SK-N-SH (cell line): ENCODE results near the gene THEM4. TPM values are rescaled to one million over a fixed set of nuclear protein-coding genes. Genes with fewer than 3 reads are reported as not detected.

Source experiments
- CTCF ChIA-PET: fragments of 300-600, 350-600 bp; formaldehyde crosslinking; extraction: SDS; loops from one replicate; lab custom pipeline; 2021; lab: Yijun Ruan, JAX
- POLR2A ChIA-PET: fragments of 350-600 bp; sonication (Branson Sonifier 250); formaldehyde crosslinking; extraction: SDS; loops from one replicate; lab custom pipeline; 2020; ENCODE audit warnings: antibody characterized with exemption, inconsistent platforms; lab: Yijun Ruan, JAX
- DNase-seq: peaks from one replicate; pipeline ENCODE4 v3.0.0; 2012
- H2AFZ ChIP-seq: fragments of 200-600 bp; sonication (generic); 2 replicates; pipeline ENCODE4 v1.8.1; 2016; ENCODE audit warnings: antibody characterized with exemption, mild to moderate bottlenecking, low read depth
- H3F3A ChIP-seq: fragments of 200-600 bp; sonication (generic); replicated peaks from 2 replicates; pipeline ENCODE3; 2016; ENCODE audit warnings: antibody characterized with exemption, mild to moderate bottlenecking; ENCODE audit not compliant: insufficient read depth
- H3K27ac ChIP-seq, 2 experiments: fragments of 200-500 bp in 1 of 2; fragments of 200-600 bp in 1 of 2; sonication (Bioruptor generic) in 1 of 2; sonication (generic), shearing (Covaris generic) in 1 of 2; 2 replicates each; pipeline versions ENCODE4 v1.5.1 to v1.6.1; 2014 to 2016; ENCODE audit warnings: low read depth in 2 of 2, inconsistent platforms in 1 of 2, low read length in 1 of 2, mild to moderate bottlenecking in 1 of 2, mixed read lengths in 1 of 2
- H3K27me3 ChIP-seq: fragments of 200-600 bp; sonication (generic), shearing (Covaris generic); 2 replicates; pipeline ENCODE4 v1.6.1; 2016; ENCODE audit warnings: mixed run types; ENCODE audit not compliant: insufficient read depth
- H3K36me3 ChIP-seq, 2 experiments: fragments of 200-500 bp in 1 of 2; fragments of 200-600 bp in 1 of 2; sonication (Bioruptor generic) in 1 of 2; sonication (generic) in 1 of 2; replicated peaks in 1 of 2; 2 replicates each; pipeline versions ENCODE3 to v1.5.1; 2014 to 2016; ENCODE audit warnings: low read length in 1 of 2, mild to moderate bottlenecking in 1 of 2; ENCODE audit not compliant: insufficient read depth in 2 of 2, control insufficient read depth in 1 of 2
- H3K4me1 ChIP-seq, 2 experiments: fragments of 200-500 bp in 1 of 2; fragments of 200-600 bp in 1 of 2; sonication (Bioruptor generic) in 1 of 2; sonication (generic), shearing (Covaris generic) in 1 of 2; 2 replicates each; pipeline versions ENCODE4 v1.5.1 to v1.6.1; 2014 to 2016; ENCODE audit warnings: low read depth in 1 of 2, low read length in 1 of 2, mixed run types in 1 of 2; ENCODE audit not compliant: insufficient read depth in 2 of 2, control insufficient read depth in 1 of 2
- H3K4me2 ChIP-seq: fragments of 200-600 bp; sonication (generic), shearing (Covaris generic); 2 replicates; pipeline ENCODE4 v1.6.1; 2017; ENCODE audit warnings: mixed run types
- H3K4me3 ChIP-seq, 2 experiments: fragments of 200-500 bp in 1 of 2; fragments of 200-600 bp in 1 of 2; sonication (Bioruptor generic) in 1 of 2; sonication (generic), shearing (Covaris generic) in 1 of 2; 2 replicates each; pipeline versions ENCODE4 v1.5.1 to v1.8.1; 2014 to 2016; ENCODE audit warnings: low read depth in 2 of 2, inconsistent platforms in 1 of 2, low read length in 1 of 2, mild to moderate bottlenecking in 1 of 2, mixed read lengths in 1 of 2, moderate library complexity in 1 of 2
- H3K79me2 ChIP-seq: fragments of 200-600 bp; sonication (generic); 2 replicates; pipeline ENCODE4 v1.8.1; 2017; ENCODE audit warnings: mild to moderate bottlenecking; ENCODE audit not compliant: insufficient read depth
- H3K9ac ChIP-seq: fragments of 200-600 bp; sonication (generic); 2 replicates; pipeline ENCODE4 v1.6.1; 2017; ENCODE audit warnings: mixed run types
- H3K9me2 ChIP-seq: fragments of 200-600 bp; sonication (generic); 2 replicates; pipeline ENCODE4 v1.6.1; 2017; ENCODE audit warnings: mixed run types
- H3K9me3 ChIP-seq: fragments of 200-600 bp; sonication (generic); 2 replicates; pipeline ENCODE4 v1.6.1; 2017; ENCODE audit warnings: mixed run types, mild to moderate bottlenecking, moderate library complexity
- H4K20me1 ChIP-seq: fragments of 200-600 bp; sonication (generic); 2 replicates; pipeline ENCODE4 v1.6.1; 2017; ENCODE audit warnings: mild to moderate bottlenecking, mixed run types; ENCODE audit not compliant: insufficient read depth
- CTCF ChIP-seq: fragments of 200-600 bp; sonication (generic); IDR thresholded peaks from 2 replicates; pipeline ENCODE4 v1.6.1; 2017; ENCODE audit warnings: antibody characterized with exemption, mild to moderate bottlenecking, moderate library complexity
- FOSL2 ChIP-seq: IDR thresholded peaks from 2 replicates; pipeline ENCODE4 v1.4.0; 2012; ENCODE audit warnings: low read depth, mild to moderate bottlenecking, moderate library complexity, borderline replicate concordance
- FOXM1 ChIP-seq: IDR thresholded peaks from 2 replicates; pipeline ENCODE4 v1.4.0; 2012; ENCODE audit warnings: low read depth, mild to moderate bottlenecking
- GABPA ChIP-seq: IDR thresholded peaks from 2 replicates; pipeline ENCODE4 v1.4.0; 2012; ENCODE audit warnings: low read depth, mild to moderate bottlenecking
- GATA2 ChIP-seq: sonication (generic); formaldehyde crosslinking; IDR thresholded peaks from 2 replicates; pipeline ENCODE4 v1.5.0; 2020; ENCODE audit warnings: mild to moderate bottlenecking, missing genetic modification reagents
- MXI1 ChIP-seq: IDR thresholded peaks from 2 replicates; pipeline ENCODE4 v1.6.1; 2012; ENCODE audit warnings: mild to moderate bottlenecking, low read depth, low read length, improper control_type of control experiment
- RCOR1 ChIP-seq: fragments of 150-350 bp; IDR thresholded peaks from 2 replicates; pipeline ENCODE4 v1.6.1; 2017; ENCODE audit warnings: antibody characterized with exemption, low read length
- WGBS: methylation state at CpG from one replicate; pipeline ENCODE4 v1.1.6; 2017; ENCODE audit warnings: low lambda C conversion rate; 5-methylcytosine and 5-hydroxymethylcytosine counted together
- polyA plus RNA-seq, 3 experiments: library from polyadenylated mRNA; depleted of rRNA; stranded (reverse); fragments of >200 nt; gene quantifications; 2 replicates each; pipeline ENCODE4 v1.2.3, GENCODE V29; 2012
- TF ChIP-seq, protein P1 (sequence below): IDR thresholded peaks from 2 replicates; pipeline ENCODE4 v1.4.0; 2012; ENCODE audit warnings: low read depth, borderline replicate concordance

The THEM4 gene
- polyA plus RNA-seq, 1 of the 3 experiments (the other 2 are of a cell fraction) = 10.1 TPM

GRCh38 chr1:151868486-151868885 is 40.8 kb downstream of the THEM4 start:
- Histone ChIP-seq H3K4me2 (no peak overlapping the region), H4K20me1 (no peaks in the 10 kb centered on the region), H3K9me3 (no peaks in the 10 kb centered on the region), H3K36me3 (peaks cover 0 to under 1% of the 10 kb centered on the region in 2 experiments), H3K9me2 (no peaks in the 10 kb centered on the region), H2AFZ (no peak overlapping the region), H3K27ac (no peak overlapping the region), H3F3A (no peaks in the 10 kb centered on the region), H3K79me2 (no peaks in the 10 kb centered on the region), H3K9ac (no peak overlapping the region), H3K4me1 (no peaks in the 10 kb centered on the region), H3K27me3 (no peaks in the 10 kb centered on the region), H3K4me3 (no peak overlapping the region)
- TF ChIP-seq, protein P1, sequence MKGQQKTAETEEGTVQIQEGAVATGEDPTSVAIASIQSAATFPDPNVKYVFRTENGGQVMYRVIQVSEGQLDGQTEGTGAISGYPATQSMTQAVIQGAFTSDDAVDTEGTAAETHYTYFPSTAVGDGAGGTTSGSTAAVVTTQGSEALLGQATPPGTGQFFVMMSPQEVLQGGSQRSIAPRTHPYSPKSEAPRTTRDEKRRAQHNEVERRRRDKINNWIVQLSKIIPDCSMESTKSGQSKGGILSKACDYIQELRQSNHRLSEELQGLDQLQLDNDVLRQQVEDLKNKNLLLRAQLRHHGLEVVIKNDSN = no peak
- TF ChIP-seq RCOR1 = no peak
- POLR2A ChIA-PET = no interaction called here
- WGBS = 78% methylated on average over 3 of the region's 3 CpGs
- CTCF ChIA-PET = interaction anchor here (0.7 to 1.2 kb wide), 2 partner anchors 13 to 32 kb away, joined by 3 read pairs; no protein-coding TSS in a partner anchor
- DNase-seq = no peak

DNA sequence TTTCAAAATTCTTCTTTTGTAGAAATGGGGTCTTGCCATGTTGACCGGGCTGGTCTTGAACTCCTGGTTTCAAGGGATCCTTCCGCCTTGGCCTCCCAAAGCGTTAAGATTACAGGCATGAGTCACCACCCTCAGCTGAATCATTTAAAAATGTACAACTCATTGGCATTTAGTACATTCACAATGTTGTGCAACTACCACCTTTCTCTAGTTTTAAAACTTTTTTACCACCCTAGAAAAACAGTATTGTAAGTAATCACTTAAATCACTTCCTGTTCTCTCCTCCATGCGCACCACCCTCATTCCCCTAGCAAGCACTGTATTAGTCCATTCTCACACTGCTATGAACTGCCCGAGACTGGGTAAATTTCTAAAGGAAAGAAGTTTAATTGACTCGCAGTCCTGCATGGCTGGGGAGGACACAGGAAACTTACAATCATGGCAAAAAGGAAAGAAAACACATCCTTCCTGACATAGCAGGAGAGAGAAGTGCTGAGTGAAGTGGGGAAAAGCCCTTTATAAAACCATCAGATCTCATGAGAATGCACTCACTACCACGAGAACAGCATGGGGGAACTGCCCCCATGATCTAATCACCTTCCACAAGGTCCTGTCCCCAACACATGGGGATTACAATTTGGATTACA is 41.4 kb downstream of the THEM4 start:
- Histone ChIP-seq H3K27ac (no peak overlapping the region), H3F3A (no peaks in the 10 kb centered on the region), H3K9me3 (no peaks in the 10 kb centered on the region), H3K9ac (no peak overlapping the region), H4K20me1 (no peaks in the 10 kb centered on the region), H2AFZ (no peak overlapping the region), H3K4me3 (no peak overlapping the region), H3K27me3 (no peaks in the 10 kb centered on the region), H3K9me2 (no peaks in the 10 kb centered on the region), H3K36me3 (no peaks in the 10 kb centered on the region), H3K79me2 (no peaks in the 10 kb centered on the region), H3K4me2 (no peak overlapping the region), H3K4me1 (no peaks in the 10 kb centered on the region)
- DNase-seq = no peak
- ChIA-PET POLR2A (no interaction called here), CTCF (interaction anchor here (0.7 to 1.2 kb wide), 2 partner anchors 14 to 32 kb away, joined by 3 read pairs; no protein-coding TSS in a partner anchor)
- TF ChIP-seq FOSL2 (0 out of 2 replicates have a peak, but pooled peaks have one; percentile 3), GABPA (no peak)
- 68% methylated on average over 7 of the region's 7 CpGs for WGBS

DNA sequence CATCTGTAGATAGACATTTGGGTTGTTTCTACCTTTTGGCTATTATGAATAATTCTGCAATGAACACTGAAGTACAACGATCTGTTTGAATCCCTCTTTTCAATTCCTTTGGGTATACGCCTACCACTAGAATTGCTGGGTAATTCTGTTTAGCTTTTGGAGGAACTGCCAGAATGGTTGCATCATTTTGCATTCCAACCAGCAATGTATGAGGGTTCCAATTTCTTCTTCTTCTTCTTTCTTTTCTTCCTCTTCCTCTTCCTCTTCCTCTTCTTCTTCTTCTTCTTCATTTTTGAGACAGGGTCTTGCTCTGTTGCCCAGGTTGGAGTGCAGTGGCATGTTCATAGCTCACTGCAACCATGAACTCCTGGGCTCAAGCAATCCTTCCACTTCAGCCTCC is 42.0 kb downstream of the THEM4 start:
- Histone ChIP-seq H3K36me3 (no peaks in the 10 kb centered on the region), H4K20me1 (no peaks in the 10 kb centered on the region), H3K9ac (no peak overlapping the region), H3K27me3 (no peaks in the 10 kb centered on the region), H3K4me2 (no peak overlapping the region), H3K4me3 (no peak overlapping the region), H3K27ac (no peak overlapping the region), H3K4me1 (no peaks in the 10 kb centered on the region), H3K9me3 (no peaks in the 10 kb centered on the region)
- no peak for DNase-seq
- WGBS = 86% methylated on average over 2 of the region's 2 CpGs
- CTCF ChIA-PET = interaction anchor here (0.7 to 1.7 kb wide), 2 partner anchors 15 to 36 kb away, joined by 3 to 4 read pairs; no protein-coding TSS in a partner anchor
- TF ChIP-seq FOXM1 = no peak
- TF ChIP-seq CTCF = no peak
- no peak for TF ChIP-seq MXI1
- no peak for TF ChIP-seq GATA2 (CRISPR knock-in tag)
- TF ChIP-seq, all 33 proteins: peak for 0
- Histone ChIP-seq H2AFZ (no peak overlapping the region), H3K9me2 (no peaks in the 10 kb centered on the region), H3K79me2 (no peaks in the 10 kb centered on the region), H3F3A (no peaks in the 10 kb centered on the region)
- POLR2A ChIA-PET = no interaction called here
